Right renal pelvis (tissue), 4 donors: Measurements from ENCODE around the gene MEIOSIN. TPM values are rescaled to one million over a fixed set of nuclear protein-coding genes. Genes with fewer than 3 reads are reported as not detected.
"Not testable (repeated sequence)": the region's sequence is repeated elsewhere in the genome, so short reads cannot be mapped to it uniquely, and the experiment has no call there.

Experiments used
- DNase-seq, 4 donors: peaks; one replicate each; pipeline ENCODE4 v3.0.0-alpha.2; 2013; ENCODE audit warnings: low read depth in 4 of 4, low spot score in 3 of 4, missing footprints in 1 of 4
- polyA plus RNA-seq, 4 donors: library from polyadenylated mRNA; unstranded; fragments of 120-200 nt; gene quantifications; one replicate each; pipeline ENCODE4 v1.2.1, GENCODE V29; 2013; ENCODE audit not compliant: insufficient read length in 4 of 4

The MEIOSIN gene
- polyA plus RNA-seq, 4 donors = 0.03 TPM; not detected in 3

DNA sequence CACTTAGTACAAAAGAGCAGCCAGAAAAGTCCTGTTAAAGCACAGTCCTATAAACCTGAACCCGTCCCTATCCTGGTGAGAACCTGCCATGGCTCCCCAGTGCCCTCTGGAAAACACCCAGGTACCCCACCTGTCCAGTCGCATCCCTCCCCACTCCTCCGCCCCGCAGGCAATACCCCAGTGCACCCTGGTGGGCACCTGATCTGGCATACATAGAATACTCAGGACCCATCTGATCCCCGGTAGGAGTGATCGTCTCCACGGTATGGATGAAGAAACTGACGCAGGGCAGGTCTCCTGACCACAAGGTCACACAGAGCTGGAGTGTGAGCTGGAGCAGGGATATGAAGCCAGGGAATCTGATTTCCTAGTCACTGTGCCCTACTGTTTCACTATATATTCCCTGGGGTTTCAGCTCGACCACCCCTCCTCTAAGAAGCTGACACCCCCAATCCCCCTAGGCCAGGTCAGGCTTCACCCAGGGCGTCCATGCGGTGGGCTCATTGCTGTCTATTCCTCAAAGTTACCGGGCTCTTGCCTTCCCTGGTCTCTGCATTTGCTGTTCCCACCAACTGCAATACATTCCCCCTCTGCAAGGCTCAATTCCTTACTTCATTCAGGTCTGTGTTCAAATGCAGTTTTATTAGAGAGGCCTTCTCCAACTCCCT is 15.1 kb upstream of the MEIOSIN start:
- DNase-seq = no peak

DNA sequence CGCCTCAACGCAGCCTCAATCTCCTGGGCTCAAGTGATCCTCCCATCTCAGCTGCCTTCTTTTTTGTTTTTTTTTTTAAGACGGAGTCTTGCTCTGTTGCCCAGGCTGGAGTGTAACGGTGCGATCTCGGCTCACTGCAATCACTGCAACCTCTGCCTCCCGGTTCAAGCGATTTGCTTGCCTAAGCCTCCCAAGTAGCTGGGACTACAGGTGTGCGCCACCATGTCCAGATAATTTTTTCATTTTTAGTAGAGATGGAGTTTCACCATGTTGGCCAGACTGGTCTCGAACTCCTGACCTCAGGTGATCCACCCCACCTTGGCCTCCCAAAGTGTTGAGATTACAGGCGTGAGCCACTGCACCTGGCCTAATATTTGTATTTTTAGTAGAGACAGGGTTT is 13.2 kb upstream of the MEIOSIN start:
- not testable (repeated sequence) for DNase-seq

DNA sequence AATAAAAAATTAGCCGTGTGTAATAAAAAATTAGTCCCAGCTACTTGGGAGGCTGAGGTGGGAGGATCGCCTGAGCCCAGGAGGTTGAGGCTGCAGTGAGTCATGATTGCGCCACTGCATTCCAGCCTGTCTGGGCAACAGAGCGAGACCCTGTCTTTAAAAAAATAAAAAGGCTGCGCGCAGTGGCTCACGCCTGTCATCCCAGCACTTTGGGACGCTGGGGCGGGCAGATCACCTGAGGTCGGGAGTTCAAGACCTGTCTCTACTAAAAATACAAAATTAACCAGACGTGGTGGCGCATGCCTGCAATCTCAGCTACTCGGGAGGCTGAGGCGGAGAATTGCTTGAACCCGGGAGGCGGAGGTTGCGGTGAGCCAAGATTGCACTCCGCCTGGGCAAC is 4.6 kb upstream of the MEIOSIN start:
- DNase-seq = not testable (repeated sequence)

DNA sequence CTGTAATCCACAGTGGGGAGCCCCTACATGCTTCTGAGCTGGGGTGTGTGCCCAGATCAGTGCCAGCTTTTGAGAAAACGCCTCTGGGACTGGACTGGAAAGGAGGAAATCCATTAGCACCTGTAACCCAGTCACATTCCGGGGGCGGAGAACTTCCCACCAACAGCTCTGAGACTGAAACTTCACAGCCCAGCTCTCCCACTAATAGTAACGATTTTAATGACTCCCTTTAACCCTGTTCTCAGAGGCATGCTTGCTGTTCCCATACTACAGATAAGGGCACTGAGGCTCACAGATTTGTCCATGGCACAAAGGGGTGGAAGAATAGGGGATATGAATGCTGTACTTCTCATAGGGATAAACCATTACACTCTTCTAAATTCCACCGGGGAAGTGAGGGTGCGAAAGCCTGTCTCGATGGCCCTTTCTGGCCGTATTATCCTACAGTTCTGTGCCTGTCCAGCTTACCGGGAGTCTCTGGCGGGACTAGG is 3.4 kb upstream of the MEIOSIN start:
- no peak for DNase-seq

DNA sequence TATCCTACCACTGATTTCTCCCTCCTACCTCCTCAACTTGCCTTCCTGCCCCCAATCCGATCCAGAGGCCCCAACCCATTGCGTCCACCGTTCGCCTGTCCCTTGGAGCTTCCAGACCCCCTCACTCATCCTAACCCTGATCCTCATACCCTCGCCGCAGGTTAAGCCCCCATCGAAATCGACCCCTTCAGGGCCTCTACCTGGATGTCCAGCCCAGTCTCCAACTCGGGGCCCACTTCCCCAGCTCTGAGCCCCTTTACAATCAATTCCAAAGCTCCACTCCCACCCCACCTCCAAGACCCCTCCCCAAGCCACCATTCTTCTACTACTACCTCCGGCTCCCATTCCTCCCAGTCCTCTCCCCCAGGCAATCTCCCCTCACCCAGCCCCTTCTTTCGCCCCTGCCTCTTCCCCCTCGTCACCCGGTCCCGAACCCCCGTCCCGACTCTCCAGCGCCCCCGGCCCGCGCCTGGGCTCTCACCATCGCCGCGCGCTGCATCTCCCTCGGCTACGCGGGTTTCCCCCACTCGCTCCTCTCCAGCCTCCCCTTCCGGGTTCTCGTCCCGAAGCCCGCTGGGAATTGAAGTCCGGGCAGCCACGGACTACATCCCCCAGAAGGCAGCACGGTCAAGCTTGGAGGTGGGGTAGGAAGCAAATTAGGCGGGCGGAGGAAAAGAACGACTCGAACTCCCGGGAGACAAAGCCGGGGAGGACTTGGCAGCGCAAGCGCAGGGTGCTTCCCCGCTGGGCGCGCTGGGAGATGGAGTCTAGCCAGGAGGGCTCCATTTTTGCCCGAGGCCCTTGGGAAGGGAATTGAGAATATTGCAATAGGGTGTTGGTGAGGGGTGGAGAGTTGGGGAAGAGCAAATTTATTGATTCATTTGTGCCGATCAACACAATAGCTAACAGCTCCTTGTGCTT is 2.6 kb upstream of the MEIOSIN start, which contains the start of gene FBXO46:
FBXO46 (minus strand) TSS at position 529 of the 921 bp plus-strand sequence. CDS start 17,401 bp downstream, outside the sequence.
- peak; percentile 91 to 97 (median 96) for DNase-seq

DNA sequence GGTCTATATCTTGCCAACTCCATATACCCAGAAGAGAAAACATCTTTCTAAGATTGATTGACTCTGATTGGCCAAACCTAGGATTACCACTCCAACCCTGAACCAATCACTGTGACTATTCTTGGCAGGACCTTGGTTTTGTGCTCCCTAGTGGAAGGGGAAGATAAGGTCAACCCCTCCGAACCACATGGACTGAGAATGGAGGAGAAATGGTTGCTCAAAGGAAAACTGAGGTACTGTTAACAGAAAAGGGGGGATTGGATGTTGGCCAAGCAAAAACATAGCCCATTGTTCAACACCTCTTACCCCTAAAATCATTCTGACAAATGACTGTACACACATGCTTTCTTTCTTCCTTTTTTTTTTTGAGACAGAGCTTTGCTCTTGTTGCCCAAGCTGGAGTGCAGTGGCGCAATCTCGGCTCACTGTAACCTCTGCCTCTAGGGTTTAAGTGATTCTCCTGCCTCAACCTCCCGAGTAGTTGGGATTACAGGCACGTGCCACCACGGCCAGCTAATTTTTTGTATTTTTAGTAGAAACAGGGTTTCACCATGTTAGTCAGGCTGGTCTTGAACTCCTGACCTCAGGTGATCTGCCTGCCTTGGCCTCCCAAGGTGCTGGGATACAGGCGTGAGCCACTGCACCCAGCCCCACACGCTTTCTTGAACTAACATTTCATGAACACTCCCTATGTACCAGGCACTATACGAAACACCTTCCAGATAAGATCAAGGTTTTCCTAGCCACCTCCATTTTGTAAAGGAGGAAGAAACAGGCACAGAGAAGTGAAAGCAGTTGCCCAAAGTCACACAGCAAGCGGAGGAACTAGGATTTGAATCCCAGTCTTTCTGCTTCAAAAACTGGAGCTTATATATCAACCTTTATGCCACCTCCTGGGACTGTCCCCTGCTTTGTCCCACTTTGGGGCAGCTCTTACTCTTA is 6.5 kb downstream of the MEIOSIN start:
- DNase-seq = no peak

DNA sequence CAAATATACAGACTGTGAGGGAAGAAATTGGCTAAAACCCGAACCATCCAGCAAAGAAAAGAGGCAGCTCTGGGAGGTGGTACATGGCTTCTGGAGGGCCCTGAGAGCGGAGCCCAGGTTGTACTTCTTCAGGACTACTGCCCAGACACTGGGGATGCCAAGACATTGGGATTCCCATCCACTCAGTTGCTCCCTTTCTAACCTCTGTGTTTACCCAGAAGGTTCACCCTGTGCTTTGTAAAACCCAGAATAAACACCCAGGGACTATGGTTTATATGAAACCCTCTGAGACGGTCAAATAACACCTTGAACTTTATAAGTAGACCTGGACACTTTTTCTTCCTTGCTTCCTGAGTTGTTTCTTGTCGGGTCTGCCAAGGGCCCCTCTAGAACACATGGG is 9.7 kb downstream of the MEIOSIN start:
- DNase-seq = no peak

DNA sequence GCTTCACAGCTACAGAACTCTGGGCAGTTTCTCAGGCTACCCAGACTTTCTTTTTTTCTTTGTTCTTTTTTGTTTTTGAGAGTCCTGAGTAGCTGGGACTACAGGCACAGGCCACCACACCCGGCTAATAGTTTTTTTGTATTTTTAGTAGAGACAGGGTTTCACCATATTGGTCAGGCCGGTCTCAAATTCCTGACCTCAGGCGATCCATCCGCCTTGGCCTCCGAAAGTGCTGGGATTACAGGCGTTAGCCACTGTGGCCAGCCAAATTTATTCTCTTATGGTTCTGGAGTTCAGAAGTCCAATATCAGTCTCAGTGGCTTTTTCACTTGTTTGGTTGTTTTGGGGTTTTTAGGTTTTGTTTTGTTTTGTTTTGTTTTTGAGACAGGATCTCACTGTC is 12.4 kb downstream of the MEIOSIN start:
- no peak for DNase-seq

DNA sequence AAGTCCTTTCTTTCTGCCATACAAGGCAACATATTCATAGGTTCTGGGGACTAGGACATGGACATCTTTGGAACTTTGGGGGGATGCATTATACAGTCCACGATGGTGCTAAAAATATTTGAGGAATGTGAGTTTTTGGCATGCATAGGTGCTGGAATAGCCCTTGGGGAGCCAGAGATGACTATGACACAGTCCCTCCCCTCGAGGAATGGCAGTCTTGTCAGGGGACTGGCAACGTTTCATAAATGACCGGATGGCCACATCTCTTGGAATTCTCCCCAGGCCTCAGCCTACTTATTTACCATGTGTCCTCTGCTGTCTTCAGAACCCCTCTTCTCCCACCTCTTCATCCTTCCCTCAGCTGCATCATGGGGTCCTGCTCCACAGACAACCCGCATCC is 13.6 kb downstream of the MEIOSIN start:
- no peak for DNase-seq

DNA sequence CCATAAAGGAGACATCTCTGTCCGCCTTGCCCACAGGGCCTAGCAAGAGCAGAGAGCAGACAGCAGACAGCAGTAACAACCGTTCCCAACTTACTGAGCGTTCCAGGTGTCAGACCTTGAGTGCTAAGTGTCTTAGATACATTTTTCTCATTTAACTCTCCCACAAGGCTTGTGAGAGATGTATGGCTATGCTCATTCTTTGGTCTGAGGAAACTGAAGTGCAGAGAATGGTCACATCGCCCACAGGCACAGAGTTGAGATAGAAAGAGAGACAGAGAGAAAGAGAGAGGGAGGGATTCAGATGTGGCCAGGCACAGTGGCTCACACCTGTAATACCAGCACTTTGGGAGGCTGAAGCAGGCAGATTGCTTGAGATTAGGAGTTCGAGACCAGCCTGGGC is 14.3 kb downstream of the MEIOSIN start:
- DNase-seq = no peak

DNA sequence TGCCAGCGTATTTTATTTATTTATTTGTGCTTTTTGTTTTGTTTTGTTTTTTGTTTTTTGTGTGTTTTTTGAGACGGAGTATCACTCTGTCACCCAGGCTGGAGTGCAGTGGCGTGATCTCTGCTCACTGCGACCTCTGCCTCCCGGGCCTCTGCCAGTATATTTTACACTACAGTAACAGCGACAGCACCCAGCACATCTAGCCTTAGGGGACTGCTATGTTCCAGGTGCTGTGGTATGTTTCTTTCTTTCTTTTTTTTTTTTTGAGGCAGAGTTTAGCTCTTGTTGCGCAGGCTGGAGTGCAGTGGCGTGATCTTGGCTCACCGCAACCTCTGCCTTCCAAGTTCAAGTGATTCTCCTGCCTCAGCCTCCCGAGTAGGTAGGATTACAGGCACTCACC is 18.2 kb downstream of the MEIOSIN start:
- not testable (repeated sequence) for DNase-seq

DNA sequence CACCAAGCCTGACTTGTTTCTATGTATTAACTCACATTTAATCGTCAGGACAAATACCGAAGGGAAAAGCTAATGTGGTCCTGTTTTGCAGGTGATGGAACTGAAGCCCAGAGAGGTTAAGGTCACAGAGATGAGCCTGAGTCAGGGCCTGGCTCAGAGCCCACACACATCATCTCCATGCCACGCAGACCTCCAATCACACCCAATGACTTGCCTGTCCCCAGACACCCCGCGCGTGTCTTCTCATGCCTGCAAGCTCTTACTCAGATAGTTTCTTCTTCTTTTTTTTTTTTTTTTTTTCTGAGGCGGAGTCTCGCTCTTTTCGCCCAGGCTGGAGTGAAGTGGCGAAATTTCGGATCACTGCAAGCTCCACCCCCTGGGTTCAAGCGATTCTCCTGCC is 19.4 kb downstream of the MEIOSIN start:
- no peak for DNase-seq

DNA sequence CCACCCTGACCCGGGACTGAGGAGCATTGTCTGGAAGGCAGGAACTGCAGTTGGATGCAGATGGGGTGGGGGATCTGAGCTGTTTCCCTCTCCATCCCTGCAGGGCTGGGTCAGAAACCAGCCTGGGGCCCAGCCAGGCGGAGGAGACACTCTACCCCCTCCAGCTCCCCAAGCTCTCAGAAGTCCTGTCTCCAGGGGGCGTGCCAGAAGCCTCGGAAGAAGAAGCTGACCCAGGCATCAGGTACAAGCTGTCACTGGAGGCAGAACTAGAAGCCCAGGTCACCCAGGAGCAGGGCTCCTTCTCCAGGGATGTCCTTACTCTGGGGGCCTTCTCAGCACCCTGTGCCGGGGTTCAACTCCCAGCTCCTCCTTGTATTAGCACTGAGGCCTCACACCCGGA is 20.3 kb downstream of the MEIOSIN start:
- no peak for DNase-seq

DNA sequence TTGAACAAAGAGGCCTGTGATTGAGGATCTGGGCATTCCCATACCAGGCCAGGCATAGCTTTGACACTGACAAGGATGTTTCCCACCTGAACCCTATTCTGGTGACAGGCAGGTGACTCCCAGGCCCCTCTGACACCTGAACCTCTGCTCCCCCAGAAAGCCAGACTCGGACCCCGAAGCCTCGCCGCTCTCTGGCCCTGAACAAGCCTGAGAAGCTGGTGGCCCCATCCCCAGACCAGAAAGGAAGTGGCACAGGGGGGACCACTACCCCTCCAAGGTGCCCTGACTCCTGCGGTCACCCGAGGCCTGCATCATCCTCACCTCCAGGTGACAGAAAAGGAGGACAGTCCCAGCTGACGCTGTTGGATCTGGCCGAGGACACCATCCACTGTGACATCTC is 21.1 kb downstream of the MEIOSIN start:
- DNase-seq = no peak

DNA sequence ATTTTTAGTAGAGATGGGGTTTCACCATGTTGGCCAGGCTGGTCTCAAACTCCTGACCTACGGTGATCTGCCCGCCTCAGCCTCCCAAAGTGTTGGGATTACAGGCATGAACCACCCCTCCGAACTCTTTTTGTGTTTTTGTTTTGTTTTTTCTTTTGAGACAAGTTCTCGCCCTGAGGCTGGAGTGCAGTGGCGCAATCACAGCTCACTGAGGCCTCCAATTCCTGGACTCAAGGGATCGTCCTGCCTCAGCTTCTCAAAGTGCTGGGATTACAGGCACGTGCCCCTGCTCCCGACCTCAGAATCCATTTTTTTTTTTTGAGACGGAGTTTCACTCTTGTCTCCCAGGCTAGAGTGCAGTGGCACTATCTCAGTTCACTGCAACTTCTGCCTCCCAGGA is 24.5 kb downstream of the MEIOSIN start:
- no peak for DNase-seq

DNA sequence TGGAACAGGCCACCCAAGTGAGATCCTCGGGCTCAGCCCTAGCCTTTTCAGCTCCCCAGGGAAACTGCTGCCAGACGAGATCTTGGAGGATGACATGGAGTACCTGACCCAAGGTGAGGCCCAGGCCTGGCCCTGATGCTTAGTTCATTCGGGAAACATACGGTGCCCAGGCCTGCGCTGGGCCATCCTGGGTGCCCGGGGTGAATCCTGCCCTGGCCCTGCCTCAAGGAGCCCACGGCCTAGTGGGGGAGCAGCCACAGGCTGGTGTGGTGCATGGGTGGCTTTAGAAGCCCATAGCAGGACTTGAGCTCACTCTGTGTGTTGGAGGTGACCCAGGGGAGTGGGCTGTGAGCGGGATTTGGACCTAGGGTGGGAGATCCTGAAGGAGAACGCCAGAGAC is 25.7 kb downstream of the MEIOSIN start:
- DNase-seq = no peak

DNA sequence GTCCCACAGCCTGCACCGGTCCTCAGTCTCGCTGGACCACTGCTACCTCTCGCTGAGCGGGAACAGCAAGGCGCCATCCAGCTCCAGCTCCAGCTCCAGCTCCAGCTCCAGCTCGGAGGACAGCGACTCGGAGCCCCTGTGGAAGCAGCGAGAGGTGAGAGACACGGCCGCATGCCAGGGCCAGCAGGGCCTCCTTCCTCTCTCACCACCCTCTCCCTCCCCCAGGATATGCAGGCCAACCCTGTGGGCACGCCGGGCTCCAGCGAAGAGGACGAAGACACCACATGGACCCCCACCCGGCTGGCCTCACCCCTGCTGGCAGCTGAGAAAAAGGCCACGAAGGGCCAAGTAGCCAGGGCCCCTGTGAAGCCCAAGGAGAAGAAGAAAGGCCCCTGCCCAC is 28.5 kb downstream of the MEIOSIN start:
- DNase-seq = no peak

DNA sequence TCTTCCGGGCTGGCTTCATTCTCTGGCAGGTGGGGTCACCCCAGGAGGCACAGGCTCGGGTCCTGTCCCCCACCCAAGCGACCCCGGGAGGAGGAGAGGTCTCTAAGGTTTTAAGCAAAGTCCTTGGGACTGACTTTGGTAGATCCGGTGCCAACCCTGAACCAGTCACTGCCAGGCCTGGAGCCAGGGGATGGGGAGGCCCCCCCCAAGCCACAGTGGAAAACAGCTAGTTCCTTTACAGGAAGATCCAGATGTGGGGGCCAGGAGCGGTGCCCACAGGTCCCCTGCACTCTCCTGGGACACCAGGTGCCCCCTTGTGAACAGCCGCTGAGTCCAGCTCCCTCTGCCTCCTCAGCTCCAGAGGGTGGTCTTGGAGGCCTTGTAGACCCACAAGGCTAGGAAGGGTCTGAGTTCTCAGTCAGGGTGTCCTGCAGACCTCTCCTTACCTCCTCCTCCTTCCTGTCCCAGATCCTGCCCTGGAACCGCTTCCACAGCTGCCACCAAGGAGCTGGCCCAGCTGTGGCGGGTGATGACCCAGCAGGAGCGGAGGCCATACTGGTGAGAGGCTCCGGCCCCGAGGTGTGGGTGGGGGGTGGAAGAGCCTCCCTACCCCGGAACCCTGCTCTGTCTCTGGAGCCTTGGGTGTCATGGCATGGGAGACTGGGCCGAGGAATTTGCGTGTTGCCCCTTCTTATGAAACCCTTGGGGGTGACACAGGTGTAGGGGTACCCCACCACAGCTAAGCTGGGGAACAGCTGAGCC is 29.8 kb downstream of the MEIOSIN start:
- no peak for DNase-seq

DNA sequence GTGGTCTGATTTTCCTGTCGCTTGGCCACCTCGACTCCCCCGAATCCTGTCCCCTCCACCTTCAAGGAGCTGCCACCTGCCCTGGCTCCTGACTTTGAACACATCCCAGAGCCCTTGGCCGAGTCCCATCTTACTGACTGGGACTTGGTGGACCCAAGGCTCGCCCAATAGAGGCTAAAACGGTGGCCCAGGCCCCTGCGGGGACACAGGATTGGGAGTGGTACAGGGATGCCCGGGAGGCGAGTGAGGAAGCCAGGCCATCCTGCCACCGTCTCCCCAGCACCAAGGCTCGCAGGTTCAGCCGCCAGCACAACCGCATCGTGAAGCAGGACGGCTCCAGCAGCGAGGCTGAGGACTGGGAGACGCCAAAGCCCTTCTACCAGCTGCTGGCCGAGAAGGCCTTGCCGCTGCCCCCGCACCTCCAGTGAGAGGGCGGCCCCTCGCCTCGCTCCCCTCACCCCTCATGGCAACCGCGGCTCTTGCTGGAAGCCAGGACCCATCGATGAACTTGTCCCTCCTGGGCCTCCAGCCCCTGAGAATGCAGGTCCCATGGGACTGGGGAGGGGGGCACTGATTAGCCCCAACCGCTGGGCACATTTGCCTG is 30.6 kb downstream of the MEIOSIN start:
- no peak for DNase-seq
